DND-41 (cell line): ENCODE results near the gene BMPR1A.

ENCODE experiments used
- EZH2 ChIP-seq: IDR thresholded peaks from 3 replicates; pipeline ENCODE4 v1.6.1; 2012; ENCODE audit warnings: borderline replicate concordance, low read depth, mild to moderate bottlenecking, moderate library complexity, low read length, inconsistent platforms; ENCODE audit not compliant: severe bottlenecking
- TF ChIP-seq, protein P1 (sequence below): IDR thresholded peaks from 2 replicates; pipeline ENCODE4 v1.5.1; 2012; ENCODE audit warnings: borderline replicate concordance, low read length, moderate library complexity, mild to moderate bottlenecking; ENCODE audit not compliant: poor library complexity, severe bottlenecking; ENCODE audit errors: extremely low read depth

DNA sequence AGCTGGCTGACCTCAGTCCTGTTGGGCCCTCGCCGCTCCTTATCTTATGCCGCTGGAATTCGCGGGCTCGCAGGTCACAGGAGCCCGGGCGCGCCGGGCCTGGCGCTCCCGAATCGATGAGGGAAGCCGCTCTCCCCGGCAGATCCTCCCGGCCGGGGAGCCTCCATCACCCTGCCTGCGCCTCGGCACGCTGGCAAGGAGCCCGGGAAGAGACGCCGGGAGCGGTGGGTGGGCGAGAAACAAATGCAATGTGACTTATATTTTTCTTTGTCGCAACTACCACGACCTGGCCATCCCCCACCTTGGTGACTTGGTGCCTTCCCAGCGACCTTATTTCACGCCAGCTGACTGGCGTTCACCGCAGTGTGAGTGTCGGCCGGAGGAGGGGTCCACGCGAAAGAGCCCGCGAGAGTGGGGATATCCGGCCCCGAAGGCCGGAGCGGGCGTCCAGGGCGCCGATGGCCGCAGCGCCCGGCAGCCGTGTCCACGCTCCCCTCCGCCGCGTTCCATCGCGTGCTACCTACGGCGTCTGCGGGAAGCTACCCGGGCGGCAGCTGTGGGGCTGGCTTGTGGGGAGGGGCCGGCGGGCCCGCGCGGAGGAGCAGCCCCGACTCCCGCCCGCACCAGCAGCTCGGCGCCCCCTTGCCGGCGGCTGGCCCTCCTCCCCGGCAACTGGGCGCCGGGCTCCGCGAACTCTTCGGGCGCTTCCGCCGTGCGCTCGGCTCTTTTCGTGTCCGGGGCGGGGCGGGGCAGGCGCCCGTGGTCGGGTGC, 494 bp upstream of the BMPR1A start:
- TF ChIP-seq, protein P1, sequence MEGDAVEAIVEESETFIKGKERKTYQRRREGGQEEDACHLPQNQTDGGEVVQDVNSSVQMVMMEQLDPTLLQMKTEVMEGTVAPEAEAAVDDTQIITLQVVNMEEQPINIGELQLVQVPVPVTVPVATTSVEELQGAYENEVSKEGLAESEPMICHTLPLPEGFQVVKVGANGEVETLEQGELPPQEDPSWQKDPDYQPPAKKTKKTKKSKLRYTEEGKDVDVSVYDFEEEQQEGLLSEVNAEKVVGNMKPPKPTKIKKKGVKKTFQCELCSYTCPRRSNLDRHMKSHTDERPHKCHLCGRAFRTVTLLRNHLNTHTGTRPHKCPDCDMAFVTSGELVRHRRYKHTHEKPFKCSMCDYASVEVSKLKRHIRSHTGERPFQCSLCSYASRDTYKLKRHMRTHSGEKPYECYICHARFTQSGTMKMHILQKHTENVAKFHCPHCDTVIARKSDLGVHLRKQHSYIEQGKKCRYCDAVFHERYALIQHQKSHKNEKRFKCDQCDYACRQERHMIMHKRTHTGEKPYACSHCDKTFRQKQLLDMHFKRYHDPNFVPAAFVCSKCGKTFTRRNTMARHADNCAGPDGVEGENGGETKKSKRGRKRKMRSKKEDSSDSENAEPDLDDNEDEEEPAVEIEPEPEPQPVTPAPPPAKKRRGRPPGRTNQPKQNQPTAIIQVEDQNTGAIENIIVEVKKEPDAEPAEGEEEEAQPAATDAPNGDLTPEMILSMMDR: no peak
- TF ChIP-seq EZH2: no peak
